ENCODE measurements around the gene TXNDC17.

- TF ChIP-seq ARNTL (CRISPR knock-in tag; IDR thresholded peaks at IDR 0.05; ENCODE audit: borderline replicate concordance, low read depth) (no peak), CSRNP3 (CRISPR knock-in tag; IDR thresholded peaks at IDR 0.05) (no peak), ZFP30 (CRISPR knock-in tag; IDR thresholded peaks at IDR 0.05) (no peak), ZFP3 (CRISPR knock-in tag; IDR thresholded peaks at IDR 0.05) (no peak), CREB5 (CRISPR knock-in tag; IDR thresholded peaks at IDR 0.05; ENCODE audit: low read depth) (no peak), TOX (CRISPR knock-in tag; IDR thresholded peaks at IDR 0.05; ENCODE audit: borderline replicate concordance) (no peak)
Measured at GRCh38 chr17:6686026-6686425, 45.2 kb downstream of the TXNDC17 start.

Data from SK-N-SH treated with all-trans-retinoic acid at 6 μM for 48 hours (cell line).